ENCODE results near the gene SOCS7. TPM values are rescaled to one million over a fixed set of nuclear protein-coding genes. Genes with fewer than 3 reads are reported as not detected.

Gene SOCS7
- total RNA-seq, 2 experiments from 2014 or later = 22.1 to 25.1 TPM

- intact Hi-C loops (cut with micrococcal nuclease) = no loop called here
- CTCF ChIA-PET = interaction anchor here (1.3 kb wide), 1 partner anchor 45 kb away, joined by 5 read pairs; no protein-coding TSS in a partner anchor
These were observed 87.8 kb downstream of the SOCS7 start for GRCh38 chr17:38439436-38439835.

GRCh38 chr17:38440614-38441397, 89.2 kb downstream of the SOCS7 start:
- CTCF ChIA-PET = interaction anchor here (1.3 kb wide), 1 partner anchor 43 kb away, joined by 5 read pairs; no protein-coding TSS in a partner anchor
- no peaks in the 10 kb centered on the region for H3K9me3 Mint-ChIP-seq

More at GRCh38 chr17:38439436-38439835, 87.8 kb downstream of the SOCS7 start:
- H3K4me3 Mint-ChIP-seq = no peak overlapping the region
- H3K27ac Mint-ChIP-seq = no peak overlapping the region
- no peaks in the 10 kb centered on the region for H3K36me3 Mint-ChIP-seq (ENCODE audit: low read depth)
- H3K27me3 Mint-ChIP-seq (ENCODE audit: low read depth) = no peaks in the 10 kb centered on the region
- peaks cover 3% of the 10 kb centered on the region for H3K4me1 Mint-ChIP-seq (ENCODE audit: low read depth)
- DNase-seq = no peak
- no peaks in the 10 kb centered on the region for H3K9me3 Mint-ChIP-seq

GRCh38 chr17:38441429-38442061, 89.9 kb downstream of the SOCS7 start:
- intact Hi-C loops (cut with micrococcal nuclease) = no loop called here
- no peaks in the 10 kb centered on the region for H3K27me3 Mint-ChIP-seq (ENCODE audit: low read depth)
- no peak for DNase-seq
- H3K4me3 Mint-ChIP-seq = no peak overlapping the region
- H3K36me3 Mint-ChIP-seq (ENCODE audit: low read depth) = no peaks in the 10 kb centered on the region
- H3K4me1 Mint-ChIP-seq (ENCODE audit: low read depth) = peaks cover 3% of the 10 kb centered on the region
- CTCF ChIA-PET = interaction anchor here (0.7 kb wide), 1 partner anchor 93 kb away, joined by 3 read pairs; no protein-coding TSS in a partner anchor
- no peaks in the 10 kb centered on the region for H3K9me3 Mint-ChIP-seq
- H3K27ac Mint-ChIP-seq = no peak overlapping the region

More at GRCh38 chr17:38440614-38441397, 89.2 kb downstream of the SOCS7 start:
- Mint-ChIP-seq H3K4me1 (ENCODE audit: low read depth) (peaks cover 3% of the 10 kb centered on the region), H3K27ac (no peak overlapping the region), H3K36me3 (ENCODE audit: low read depth) (no peaks in the 10 kb centered on the region), H3K27me3 (ENCODE audit: low read depth) (no peaks in the 10 kb centered on the region), H3K4me3 (no peak overlapping the region)
- DNase-seq = no peak
- intact Hi-C loops (cut with micrococcal nuclease) = no loop called here

GRCh38 chr17:38442548-38442947, 90.9 kb downstream of the SOCS7 start:
- intact Hi-C loops (cut with micrococcal nuclease) = no loop called here
- Mint-ChIP-seq H3K27ac (no peak overlapping the region), H3K4me1 (ENCODE audit: low read depth) (peaks cover 3% of the 10 kb centered on the region), H3K4me3 (no peak overlapping the region), H3K27me3 (ENCODE audit: low read depth) (no peaks in the 10 kb centered on the region), H3K36me3 (ENCODE audit: low read depth) (no peaks in the 10 kb centered on the region), H3K9me3 (no peaks in the 10 kb centered on the region)
- DNase-seq = no peak
- CTCF ChIA-PET = no interaction called here

GRCh38 chr17:38443356-38444031, 91.8 kb downstream of the SOCS7 start:
- H3K36me3 Mint-ChIP-seq (ENCODE audit: low read depth) = no peaks in the 10 kb centered on the region
- peaks cover 3% of the 10 kb centered on the region for H3K4me1 Mint-ChIP-seq (ENCODE audit: low read depth)
- no peaks in the 10 kb centered on the region for H3K27me3 Mint-ChIP-seq (ENCODE audit: low read depth)
- H3K9me3 Mint-ChIP-seq = no peaks in the 10 kb centered on the region
- no peak overlapping the region for H3K27ac Mint-ChIP-seq
- H3K4me3 Mint-ChIP-seq = no peak overlapping the region
- intact Hi-C loops (cut with micrococcal nuclease) = loop anchor here (1.0 kb wide), 2 partner anchors 20 to 42 kb away; no protein-coding TSS in a partner anchor
- CTCF ChIA-PET = interaction anchor here (0.6 to 1.2 kb wide), 7 partner anchors 15 to 224 kb away, joined by 3 to 5 read pairs (median 3); no protein-coding TSS in a partner anchor
- no peak for DNase-seq

GRCh38 chr17:38444151-38444550, 92.5 kb downstream of the SOCS7 start:
- no peaks in the 10 kb centered on the region for H3K27me3 Mint-ChIP-seq (ENCODE audit: low read depth)
- no peak overlapping the region for H3K4me3 Mint-ChIP-seq
- no peaks in the 10 kb centered on the region for H3K36me3 Mint-ChIP-seq (ENCODE audit: low read depth)
- CTCF ChIA-PET = interaction anchor here (0.6 to 1.3 kb wide), 9 partner anchors 14 to 223 kb away, joined by 3 to 5 read pairs (median 3); no protein-coding TSS in a partner anchor
- no peak overlapping the region for H3K27ac Mint-ChIP-seq
- intact Hi-C loops (cut with micrococcal nuclease) = loop anchor here (1.0 kb wide), 2 partner anchors 21 to 41 kb away; no protein-coding TSS in a partner anchor
- H3K4me1 Mint-ChIP-seq (ENCODE audit: low read depth) = peaks cover 3% of the 10 kb centered on the region
- no peaks in the 10 kb centered on the region for H3K9me3 Mint-ChIP-seq
- peak; percentile 73 for DNase-seq

GRCh38 chr17:38447502-38448085, 96.0 kb downstream of the SOCS7 start:
- Mint-ChIP-seq H3K9me3 (no peaks in the 10 kb centered on the region), H3K36me3 (ENCODE audit: low read depth) (no peaks in the 10 kb centered on the region), H3K4me1 (ENCODE audit: low read depth) (peaks cover 7% of the 10 kb centered on the region), H3K4me3 (no peak overlapping the region), H3K27me3 (ENCODE audit: low read depth) (peaks cover 14% of the 10 kb centered on the region), H3K27ac (no peak overlapping the region)
- no peak for DNase-seq
- CTCF ChIA-PET = interaction anchor here (0.7 to 1.5 kb wide), 2 partner anchors 38 to 219 kb away, joined by 4 read pairs; no protein-coding TSS in a partner anchor
- intact Hi-C loops (cut with micrococcal nuclease) = no loop called here

GRCh38 chr17:38448208-38448771, 96.6 kb downstream of the SOCS7 start:
- intact Hi-C loops (cut with micrococcal nuclease) = no loop called here
- H3K4me1 Mint-ChIP-seq (ENCODE audit: low read depth) = peaks cover 14% of the 10 kb centered on the region
- CTCF ChIA-PET = interaction anchor here (1.5 kb wide), 1 partner anchor 219 kb away, joined by 4 read pairs; no protein-coding TSS in a partner anchor
- H3K4me3 Mint-ChIP-seq = no peak overlapping the region
- H3K27me3 Mint-ChIP-seq (ENCODE audit: low read depth) = peaks cover 20% of the 10 kb centered on the region
- DNase-seq = no peak
- no peak overlapping the region for H3K27ac Mint-ChIP-seq
- H3K9me3 Mint-ChIP-seq = no peaks in the 10 kb centered on the region
- no peaks in the 10 kb centered on the region for H3K36me3 Mint-ChIP-seq (ENCODE audit: low read depth)

GRCh38 chr17:38449364-38449763, 97.7 kb downstream of the SOCS7 start:
- Mint-ChIP-seq H3K4me1 (ENCODE audit: low read depth) (peaks cover 12% of the 10 kb centered on the region), H3K9me3 (no peaks in the 10 kb centered on the region), H3K36me3 (ENCODE audit: low read depth) (no peaks in the 10 kb centered on the region), H3K4me3 (no peak overlapping the region), H3K27ac (no peak overlapping the region), H3K27me3 (ENCODE audit: low read depth) (peaks cover 25% of the 10 kb centered on the region)
- no peak for DNase-seq
- CTCF ChIA-PET = no interaction called here
- intact Hi-C loops (cut with micrococcal nuclease) = no loop called here

- H3K4me1 Mint-ChIP-seq (ENCODE audit: low read depth) = peaks cover 15% of the 10 kb centered on the region
- no peaks in the 10 kb centered on the region for H3K9me3 Mint-ChIP-seq
- no peaks in the 10 kb centered on the region for H3K36me3 Mint-ChIP-seq (ENCODE audit: low read depth)
- intact Hi-C loops (cut with micrococcal nuclease) = no loop called here
- DNase-seq = no peak
- H3K27me3 Mint-ChIP-seq (ENCODE audit: low read depth) = peaks cover 34% of the 10 kb centered on the region
- H3K27ac Mint-ChIP-seq = no peak overlapping the region
- no peak overlapping the region for H3K4me3 Mint-ChIP-seq
- CTCF ChIA-PET = interaction anchor here (0.6 to 0.7 kb wide), 3 partner anchors 31 to 211 kb away, joined by 3 to 4 read pairs (median 3); no protein-coding TSS in a partner anchor
These were observed 98.9 kb downstream of the SOCS7 start for GRCh38 chr17:38450557-38451029.

GRCh38 chr17:38451030-38451839, 99.6 kb downstream of the SOCS7 start:
- no peaks in the 10 kb centered on the region for H3K36me3 Mint-ChIP-seq (ENCODE audit: low read depth)
- no peaks in the 10 kb centered on the region for H3K9me3 Mint-ChIP-seq
- peaks cover 34% of the 10 kb centered on the region for H3K27me3 Mint-ChIP-seq (ENCODE audit: low read depth)
- H3K4me1 Mint-ChIP-seq (ENCODE audit: low read depth) = peaks cover 15% of the 10 kb centered on the region
- intact Hi-C loops (cut with micrococcal nuclease) = no loop called here
- no peak overlapping the region for H3K27ac Mint-ChIP-seq
- CTCF ChIA-PET = interaction anchor here (0.5 to 0.6 kb wide), 2 partner anchors 124 to 210 kb away, joined by 3 to 4 read pairs; no protein-coding TSS in a partner anchor
- DNase-seq = no peak
- H3K4me3 Mint-ChIP-seq = no peak overlapping the region
